ENCODE data around the gene ILK. TPM values are rescaled to one million over a fixed set of nuclear protein-coding genes. Genes with fewer than 3 reads are reported as not detected.

The ILK gene
- total RNA-seq, 2 donors from 2014 or later: 125 to 136 TPM

DNA sequence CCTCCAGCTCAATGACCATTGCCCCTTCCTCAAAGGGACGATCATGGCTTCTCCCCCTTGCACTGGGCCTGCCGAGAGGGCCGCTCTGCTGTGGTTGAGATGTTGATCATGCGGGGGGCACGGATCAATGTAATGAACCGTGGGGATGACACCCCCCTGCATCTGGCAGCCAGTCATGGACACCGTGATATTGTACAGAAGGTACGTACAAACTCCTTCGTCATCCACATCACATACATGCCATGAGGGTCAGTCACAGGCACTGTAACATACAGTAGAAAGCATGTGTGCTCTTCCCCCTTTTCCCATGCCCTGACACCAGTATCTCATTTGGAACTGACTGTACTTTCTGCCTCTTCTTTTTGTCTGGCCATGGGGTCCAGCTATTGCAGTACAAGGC, 4.4 kb downstream of the ILK start:
- H3K4me3 ChIP-seq (ENCODE audit: low read length): no peak overlapping the region
- H3K36me3 Mint-ChIP-seq (ENCODE audit: low read depth): peaks cover 42% of the 10 kb centered on the region
- WGBS, 2 experiments (ENCODE audit: insufficient coverage in 1 of 2, insufficient read length in 1 of 2): 94 to 95% methylated on average over 7 to 9 of the region's 9 CpGs
- H3K4me1 ChIP-seq (ENCODE audit: control insufficient read depth, insufficient read depth, low read length): peaks cover 5% of the 10 kb centered on the region
- peaks cover 20% of the 10 kb centered on the region for H3K4me1 Mint-ChIP-seq
- no peaks in the 10 kb centered on the region for H3K9me3 ChIP-seq (ENCODE audit: control insufficient read depth, low read length)
- H3K27ac ChIP-seq (ENCODE audit: low read depth, low read length): no peak overlapping the region
- DNase-seq: peak; percentile 34
- H3K27ac Mint-ChIP-seq: peak overlapping the region; percentile 98
- H3K9me3 Mint-ChIP-seq: no peaks in the 10 kb centered on the region
- TF ChIP-seq, protein P1, sequence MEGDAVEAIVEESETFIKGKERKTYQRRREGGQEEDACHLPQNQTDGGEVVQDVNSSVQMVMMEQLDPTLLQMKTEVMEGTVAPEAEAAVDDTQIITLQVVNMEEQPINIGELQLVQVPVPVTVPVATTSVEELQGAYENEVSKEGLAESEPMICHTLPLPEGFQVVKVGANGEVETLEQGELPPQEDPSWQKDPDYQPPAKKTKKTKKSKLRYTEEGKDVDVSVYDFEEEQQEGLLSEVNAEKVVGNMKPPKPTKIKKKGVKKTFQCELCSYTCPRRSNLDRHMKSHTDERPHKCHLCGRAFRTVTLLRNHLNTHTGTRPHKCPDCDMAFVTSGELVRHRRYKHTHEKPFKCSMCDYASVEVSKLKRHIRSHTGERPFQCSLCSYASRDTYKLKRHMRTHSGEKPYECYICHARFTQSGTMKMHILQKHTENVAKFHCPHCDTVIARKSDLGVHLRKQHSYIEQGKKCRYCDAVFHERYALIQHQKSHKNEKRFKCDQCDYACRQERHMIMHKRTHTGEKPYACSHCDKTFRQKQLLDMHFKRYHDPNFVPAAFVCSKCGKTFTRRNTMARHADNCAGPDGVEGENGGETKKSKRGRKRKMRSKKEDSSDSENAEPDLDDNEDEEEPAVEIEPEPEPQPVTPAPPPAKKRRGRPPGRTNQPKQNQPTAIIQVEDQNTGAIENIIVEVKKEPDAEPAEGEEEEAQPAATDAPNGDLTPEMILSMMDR (conservative IDR thresholded peaks at IDR 0.05): no peak
- H3K27me3 ChIP-seq (ENCODE audit: control insufficient read depth, insufficient read depth, low read length, poor library complexity, severe bottlenecking): no peaks in the 10 kb centered on the region
- H3K27me3 Mint-ChIP-seq (ENCODE audit: insufficient read depth): no peaks in the 10 kb centered on the region
- H3K9ac ChIP-seq (ENCODE audit: extremely low read depth, low read length, poor library complexity, severe bottlenecking): no peak overlapping the region
- H3K36me3 ChIP-seq (ENCODE audit: control insufficient read depth, insufficient read depth, low read length): peaks cover 45% of the 10 kb centered on the region
- H3K4me3 Mint-ChIP-seq: no peak overlapping the region

GRCh38 chr11:6608726-6609501, 5.3 kb downstream of the ILK start:
- no peaks in the 10 kb centered on the region for H3K9me3 Mint-ChIP-seq
- H3K27ac ChIP-seq (ENCODE audit: low read depth, low read length): no peak overlapping the region
- TF ChIP-seq, protein P1 (conservative IDR thresholded peaks at IDR 0.05): no peak
- H3K4me1 ChIP-seq (ENCODE audit: control insufficient read depth, insufficient read depth, low read length): peaks cover 5% of the 10 kb centered on the region
- no peak overlapping the region for H3K4me3 Mint-ChIP-seq
- H3K4me1 Mint-ChIP-seq: peaks cover 20% of the 10 kb centered on the region
- 94 to 96% methylated on average over 9 to 14 of the region's 14 CpGs for WGBS, 2 experiments (ENCODE audit: insufficient coverage in 1 of 2, insufficient read length in 1 of 2)
- H3K9ac ChIP-seq (ENCODE audit: extremely low read depth, low read length, poor library complexity, severe bottlenecking): no peak overlapping the region
- H3K4me3 ChIP-seq (ENCODE audit: low read length): no peak overlapping the region
- peak; percentile 39 for DNase-seq
- H3K27me3 ChIP-seq (ENCODE audit: control insufficient read depth, insufficient read depth, low read length, poor library complexity, severe bottlenecking): no peaks in the 10 kb centered on the region
- peak overlapping the region; percentile 81 for H3K27ac Mint-ChIP-seq
- peaks cover 42% of the 10 kb centered on the region for H3K36me3 Mint-ChIP-seq (ENCODE audit: low read depth)
- no peaks in the 10 kb centered on the region for H3K27me3 Mint-ChIP-seq (ENCODE audit: insufficient read depth)
- H3K9me3 ChIP-seq (ENCODE audit: control insufficient read depth, low read length): no peaks in the 10 kb centered on the region
- H3K36me3 ChIP-seq (ENCODE audit: control insufficient read depth, insufficient read depth, low read length): peaks cover 49% of the 10 kb centered on the region

DNA sequence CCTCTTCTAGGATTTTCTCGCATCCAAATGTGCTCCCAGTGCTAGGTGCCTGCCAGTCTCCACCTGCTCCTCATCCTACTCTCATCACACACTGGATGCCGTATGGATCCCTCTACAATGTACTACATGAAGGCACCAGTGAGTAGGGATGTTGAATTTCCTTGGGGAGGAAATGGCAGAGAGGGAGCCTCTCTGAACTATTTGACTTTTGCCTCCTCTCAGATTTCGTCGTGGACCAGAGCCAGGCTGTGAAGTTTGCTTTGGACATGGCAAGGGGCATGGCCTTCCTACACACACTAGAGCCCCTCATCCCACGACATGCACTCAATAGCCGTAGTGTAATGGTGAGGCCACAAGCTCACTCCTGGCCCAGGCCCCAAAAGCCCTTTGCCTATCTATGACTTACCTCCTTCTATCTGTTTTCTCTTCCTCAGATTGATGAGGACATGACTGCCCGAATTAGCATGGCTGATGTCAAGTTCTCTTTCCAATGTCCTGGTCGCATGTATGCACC, 6.0 kb downstream of the ILK start:
- H3K27me3 Mint-ChIP-seq (ENCODE audit: insufficient read depth): no peaks in the 10 kb centered on the region
- Histone ChIP-seq H3K4me1 (ENCODE audit: control insufficient read depth, insufficient read depth, low read length) (peaks cover 5% of the 10 kb centered on the region), H3K27me3 (ENCODE audit: control insufficient read depth, insufficient read depth, low read length, poor library complexity, severe bottlenecking) (no peaks in the 10 kb centered on the region), H3K27ac (ENCODE audit: low read depth, low read length) (no peak overlapping the region), H3K4me3 (ENCODE audit: low read length) (no peak overlapping the region), H3K9ac (ENCODE audit: extremely low read depth, low read length, poor library complexity, severe bottlenecking) (no peak overlapping the region), H3K36me3 (ENCODE audit: control insufficient read depth, insufficient read depth, low read length) (peaks cover 50% of the 10 kb centered on the region), H3K9me3 (ENCODE audit: control insufficient read depth, low read length) (no peaks in the 10 kb centered on the region)
- H3K27ac Mint-ChIP-seq: peak overlapping the region; percentile 81
- H3K9me3 Mint-ChIP-seq: no peaks in the 10 kb centered on the region
- WGBS, 2 experiments (ENCODE audit: insufficient coverage in 1 of 2, insufficient read length in 1 of 2): 88 to 100% methylated on average over 2 to 8 of the region's 8 CpGs
- TF ChIP-seq, protein P1 (conservative IDR thresholded peaks at IDR 0.05): no peak
- DNase-seq: peak; percentile 31
- peaks cover 44% of the 10 kb centered on the region for H3K36me3 Mint-ChIP-seq (ENCODE audit: low read depth)
- peaks cover 20% of the 10 kb centered on the region for H3K4me1 Mint-ChIP-seq
- no peak overlapping the region for H3K4me3 Mint-ChIP-seq

All from endodermal cell (in vitro differentiated cells).